CD4-positive, alpha-beta T cell treated with Interleukin-4 for 4 hours (primary cell): ENCODE measurements around the gene FOXF2.

Source experiments
- DNase-seq: peaks from one replicate; pipeline ENCODE4 v3.0.0-alpha.2; 2020

The FOXF2 gene

GRCh38 chr6:1415416-1416063, 26.2 kb downstream of the FOXF2 start:
- DNase-seq = no peak

GRCh38 chr6:1416191-1416760, 26.9 kb downstream of the FOXF2 start:
- no peak for DNase-seq

GRCh38 chr6:1416820-1417219, 27.4 kb downstream of the FOXF2 start:
- no peak for DNase-seq

GRCh38 chr6:1417718-1418117, 28.3 kb downstream of the FOXF2 start:
- no peak for DNase-seq

GRCh38 chr6:1418471-1419191, 29.3 kb downstream of the FOXF2 start:
- no peak for DNase-seq

- DNase-seq = no peak
Measured at GRCh38 chr6:1420382-1420781, 31.0 kb downstream of the FOXF2 start.

- no peak for DNase-seq
Measured at GRCh38 chr6:1422290-1422689, 32.9 kb downstream of the FOXF2 start.

- no peak for DNase-seq
Measured at GRCh38 chr6:1423578-1423977, 34.2 kb downstream of the FOXF2 start.

GRCh38 chr6:1424306-1424927, 35.0 kb downstream of the FOXF2 start:
- DNase-seq = no peak

GRCh38 chr6:1426416-1426815, 37.0 kb downstream of the FOXF2 start:
- no peak for DNase-seq

GRCh38 chr6:1435806-1436205, 46.4 kb downstream of the FOXF2 start:
- no peak for DNase-seq

- peak; percentile 41 for DNase-seq
Measured at GRCh38 chr6:1436334-1437306, 47.2 kb downstream of the FOXF2 start.

GRCh38 chr6:1437553-1438406, 48.4 kb downstream of the FOXF2 start:
- DNase-seq = no peak

GRCh38 chr6:1438471-1438881, 49.1 kb downstream of the FOXF2 start:
- DNase-seq = no peak

- no peak for DNase-seq
Measured at GRCh38 chr6:1439349-1439748, 50.0 kb downstream of the FOXF2 start.

- no peak for DNase-seq
Measured at GRCh38 chr6:1442929-1443328, 53.6 kb downstream of the FOXF2 start.
